Esophagus (tissue), 2 donors: ENCODE measurements around the gene CADM2. TPM values are rescaled to one million over a fixed set of nuclear protein-coding genes. Genes with fewer than 3 reads are reported as not detected.
"Not testable (repeated sequence)": the region's sequence is repeated elsewhere in the genome, so short reads cannot be mapped to it uniquely, and the experiment has no call there.

Experiments used
- H3K27ac ChIP-seq, 2 donors: one replicate each; pipeline ENCODE4 v1.5.1; 2013; ENCODE audit warnings: low read depth in 2 of 2, mild to moderate bottlenecking in 2 of 2, inconsistent platforms in 1 of 2, low read length in 1 of 2, moderate library complexity in 1 of 2
- H3K27me3 ChIP-seq, 2 donors: one replicate each; pipeline ENCODE4 v1.6.1; 2013; ENCODE audit warnings: low read length in 2 of 2, control low read depth in 1 of 2, mild to moderate bottlenecking in 1 of 2; ENCODE audit not compliant: insufficient read depth in 2 of 2, control insufficient read depth in 1 of 2
- H3K36me3 ChIP-seq, 2 donors: one replicate each; pipeline ENCODE4 v1.6.1; 2013; ENCODE audit warnings: low read length in 1 of 2; ENCODE audit not compliant: control insufficient read depth in 2 of 2, insufficient read depth in 2 of 2
- H3K4me1 ChIP-seq, 2 donors: one replicate each; pipeline ENCODE4 v1.6.1; 2013; ENCODE audit warnings: low read length in 1 of 2; ENCODE audit not compliant: control insufficient read depth in 2 of 2, insufficient read depth in 2 of 2
- H3K4me3 ChIP-seq, 2 donors: one replicate each; pipeline ENCODE4 v1.5.1; 2013; ENCODE audit warnings: low read length in 2 of 2, mild to moderate bottlenecking in 2 of 2, low read depth in 1 of 2, moderate library complexity in 1 of 2
- H3K9me3 ChIP-seq, 2 donors: one replicate each; pipeline ENCODE4 v1.6.1; 2013; ENCODE audit warnings: mild to moderate bottlenecking in 2 of 2, low read depth in 1 of 2, low read length in 1 of 2, moderate library complexity in 1 of 2; ENCODE audit not compliant: control insufficient read depth in 2 of 2, insufficient read depth in 1 of 2
- WGBS, 2 donors: extraction: QIAGEN DNeasy Blood & Tissue Kit; methylation state at CpG; one replicate each; pipeline ENCODE4 v1.1.7; 2013; 5-methylcytosine and 5-hydroxymethylcytosine counted together
- polyA plus RNA-seq, 2 donors: library from polyadenylated mRNA; stranded (reverse); fragments of 200-250 nt; gene quantifications; one replicate each; pipeline ENCODE4 v1.2.3, GENCODE V29; 2013
- donor health status: healthy with polysubstance abuse.
- donor health status: Bipolar disorder and iron deficiency.

Gene CADM2
- polyA plus RNA-seq, 2 donors = 0.12 to 0.25 TPM

- no peaks in the 10 kb centered on the region for H3K27me3 ChIP-seq
- no peak overlapping the region for H3K4me3 ChIP-seq
- 59 to 68% methylated on average over 1 of the region's 1 CpG for WGBS, 2 donors
- H3K36me3 ChIP-seq = no peaks in the 10 kb centered on the region
- no peak overlapping the region for H3K27ac ChIP-seq
- H3K4me1 ChIP-seq = no peaks in the 10 kb centered on the region
- no peaks in the 10 kb centered on the region for H3K9me3 ChIP-seq
Measured at GRCh38 chr3:85102781-85103180, 144.0 kb downstream of the CADM2 start.

- no peak overlapping the region for H3K4me3 ChIP-seq
- 35 to 40% methylated on average over 2 of the region's 2 CpGs for WGBS, 2 donors
- no peaks in the 10 kb centered on the region for H3K36me3 ChIP-seq
- no peaks in the 10 kb centered on the region for H3K9me3 ChIP-seq
- no peaks in the 10 kb centered on the region for H3K27me3 ChIP-seq
- no peaks in the 10 kb centered on the region for H3K4me1 ChIP-seq
- no peak overlapping the region for H3K27ac ChIP-seq
Measured at GRCh38 chr3:85110393-85110792, 151.6 kb downstream of the CADM2 start.

DNA sequence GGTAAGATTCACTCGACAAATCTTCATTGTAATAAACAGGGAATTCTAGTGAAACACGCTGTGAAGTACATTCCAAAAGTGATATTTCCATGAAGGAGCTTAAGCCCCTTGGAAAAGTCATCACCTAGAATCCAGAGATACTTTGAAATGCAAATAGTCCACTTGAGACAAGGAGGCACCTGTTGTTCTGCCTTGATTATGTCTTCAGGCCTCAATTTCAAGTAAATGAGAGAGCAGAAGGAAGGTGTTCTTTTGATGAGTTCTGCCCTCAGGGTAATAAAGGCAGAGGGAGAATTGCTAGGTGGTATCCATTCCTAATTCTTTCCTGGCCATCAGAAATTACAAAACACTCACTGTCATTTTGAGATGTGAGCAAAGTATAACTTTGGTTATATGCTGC is 162.1 kb downstream of the CADM2 start:
- H3K36me3 ChIP-seq = no peaks in the 10 kb centered on the region
- H3K27ac ChIP-seq = no peak overlapping the region
- no peak overlapping the region for H3K4me3 ChIP-seq
- no peaks in the 10 kb centered on the region for H3K4me1 ChIP-seq
- WGBS, 2 donors = 78 to 89% methylated on average over 2 of the region's 2 CpGs
- H3K27me3 ChIP-seq = no peaks in the 10 kb centered on the region
- no peaks in the 10 kb centered on the region for H3K9me3 ChIP-seq

- not testable (repeated sequence) for H3K27me3 ChIP-seq, H3K4me3 ChIP-seq, H3K9me3 ChIP-seq, H3K27ac ChIP-seq, H3K36me3 ChIP-seq, H3K4me1 ChIP-seq
- 93 to 94% methylated on average over 13 of the region's 13 CpGs for WGBS, 2 donors
Measured at GRCh38 chr3:85132864-85133263, 174.1 kb downstream of the CADM2 start.

DNA sequence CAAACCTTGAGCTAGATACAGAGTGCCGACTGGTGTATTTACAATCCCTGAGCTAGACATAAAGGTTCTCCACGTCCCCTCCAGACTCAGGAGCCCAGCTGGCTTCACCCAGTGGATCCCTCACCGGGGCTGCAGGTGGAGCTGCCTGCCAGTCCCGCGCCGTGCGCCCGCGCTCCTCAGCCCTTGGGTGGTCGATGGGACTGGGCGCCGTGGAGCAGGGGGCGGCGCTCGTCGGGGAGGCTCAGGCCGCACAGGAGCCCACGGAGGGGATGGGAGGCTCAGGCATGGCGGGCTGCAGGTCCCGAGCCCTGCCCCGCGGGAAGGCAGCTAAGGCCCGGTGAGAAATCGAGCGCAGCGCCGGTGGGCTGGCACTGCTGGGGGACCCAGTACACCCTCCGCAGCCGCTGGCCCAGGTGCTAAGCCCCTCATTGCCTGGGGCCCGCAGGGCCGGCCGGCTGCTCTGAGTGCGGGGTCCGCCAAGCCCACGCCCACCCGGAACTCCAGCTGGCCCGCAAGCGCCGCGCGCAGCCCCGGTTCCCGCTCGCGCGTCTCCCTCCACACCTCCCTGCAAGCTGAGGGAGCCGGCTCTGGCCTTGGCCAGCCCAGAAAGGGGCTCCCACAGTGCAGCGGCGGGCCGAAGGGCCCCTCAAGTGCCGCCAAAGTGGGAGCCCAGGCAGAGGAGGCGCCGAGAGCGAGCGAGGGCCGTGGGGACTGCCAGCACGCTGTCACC is 175.1 kb downstream of the CADM2 start:
- H3K9me3 ChIP-seq, H3K27me3 ChIP-seq, H3K4me1 ChIP-seq, H3K27ac ChIP-seq, H3K4me3 ChIP-seq, H3K36me3 ChIP-seq: not testable (repeated sequence)
- WGBS, 2 donors = 93 to 95% methylated on average over 28 to 51 of the region's 57 CpGs

DNA sequence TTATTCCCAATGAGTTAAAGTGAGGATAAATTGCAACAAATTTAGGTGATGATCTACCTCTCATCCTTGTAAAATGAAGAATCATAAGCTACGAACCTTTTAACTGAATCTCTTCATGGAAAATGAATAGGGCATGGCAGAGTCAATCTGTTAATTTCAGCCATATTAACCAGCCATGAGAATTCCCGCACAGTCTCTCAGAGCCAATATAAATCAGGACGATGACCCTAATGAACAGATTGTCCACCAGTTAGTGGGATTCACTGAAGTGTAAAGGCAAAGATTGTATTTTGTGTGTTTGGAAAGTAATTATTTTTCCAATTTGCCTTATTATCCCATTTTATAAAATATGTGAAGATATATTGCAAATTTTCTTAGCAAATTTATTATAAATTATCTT is 183.8 kb downstream of the CADM2 start:
- H3K27ac ChIP-seq = no peak overlapping the region
- no peak overlapping the region for H3K4me3 ChIP-seq
- 92 to 93% methylated on average over 3 of the region's 3 CpGs for WGBS, 2 donors
- H3K9me3 ChIP-seq = no peaks in the 10 kb centered on the region
- no peaks in the 10 kb centered on the region for H3K36me3 ChIP-seq
- H3K27me3 ChIP-seq = no peaks in the 10 kb centered on the region
- H3K4me1 ChIP-seq = no peaks in the 10 kb centered on the region

- Histone ChIP-seq H3K9me3 (no peaks in the 10 kb centered on the region), H3K4me1 (no peaks in the 10 kb centered on the region), H3K27me3 (no peaks in the 10 kb centered on the region), H3K36me3 (no peaks in the 10 kb centered on the region), H3K27ac (no peak overlapping the region), H3K4me3 (no peak overlapping the region)
- WGBS, 2 donors = 18 to 20% methylated on average over 3 of the region's 3 CpGs
Measured at GRCh38 chr3:85148036-85148435, 189.2 kb downstream of the CADM2 start.

- H3K36me3 ChIP-seq = no peaks in the 10 kb centered on the region
- WGBS, 2 donors = 85 to 89% methylated on average over 1 of the region's 1 CpG
Measured at GRCh38 chr3:85151555-85151954, 192.8 kb downstream of the CADM2 start.

GRCh38 chr3:85153279-85153678 is 194.5 kb downstream of the CADM2 start:
- H3K4me3 ChIP-seq, H3K4me1 ChIP-seq, H3K9me3 ChIP-seq, H3K36me3 ChIP-seq, H3K27me3 ChIP-seq, H3K27ac ChIP-seq: not testable (repeated sequence)
- WGBS, 2 donors = 96% methylated on average over 7 of the region's 7 CpGs

More at GRCh38 chr3:85151555-85151954, 192.8 kb downstream of the CADM2 start:
- Histone ChIP-seq H3K27ac (no peak overlapping the region), H3K9me3 (no peaks in the 10 kb centered on the region), H3K4me3 (no peak overlapping the region), H3K27me3 (no peaks in the 10 kb centered on the region), H3K4me1 (no peaks in the 10 kb centered on the region)

DNA sequence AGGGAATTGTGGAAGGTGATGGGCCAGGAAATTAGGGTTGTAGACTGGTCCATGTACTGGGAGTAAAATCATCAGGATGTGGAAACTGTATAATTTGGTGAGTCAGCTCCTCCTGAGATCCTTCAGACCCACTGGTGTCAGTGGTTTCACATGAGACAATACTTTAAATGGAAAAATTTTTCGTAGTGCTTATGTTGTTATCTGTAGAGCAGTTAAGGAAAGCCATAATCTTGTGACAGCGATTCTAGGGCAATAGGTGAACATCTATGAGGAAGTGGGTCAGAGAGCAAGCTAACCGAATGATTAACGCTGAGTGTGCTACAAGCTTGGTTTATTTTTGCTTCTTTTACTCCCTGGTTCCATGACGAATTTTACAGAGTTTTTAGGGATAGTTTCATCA is 200.6 kb downstream of the CADM2 start:
- 59 to 63% methylated on average over 5 of the region's 5 CpGs for WGBS, 2 donors
- Histone ChIP-seq H3K36me3 (no peaks in the 10 kb centered on the region), H3K27ac (no peak overlapping the region), H3K4me1 (no peaks in the 10 kb centered on the region), H3K27me3 (no peaks in the 10 kb centered on the region), H3K4me3 (no peak overlapping the region), H3K9me3 (no peaks in the 10 kb centered on the region)
